HG03066 (cell line): ENCODE data around the gene SLC36A1.

Source experiments
- ATAC-seq: cut with Tn5 transposase; IDR thresholded peaks from one replicate; pipeline ENCODE4 v1.9.1; 2021; ENCODE audit warnings: low read depth; ENCODE audit not compliant: unreplicated experiment

Gene SLC36A1

GRCh38 chr5:151451626-151452520, 4.5 kb downstream of the SLC36A1 start:
- ATAC-seq = no peak

GRCh38 chr5:151454166-151454565, 6.8 kb downstream of the SLC36A1 start:
- ATAC-seq = no peak

- ATAC-seq = no peak
These were observed 7.5 kb downstream of the SLC36A1 start for GRCh38 chr5:151454889-151455288.

- ATAC-seq = no peak
These were observed 9.0 kb downstream of the SLC36A1 start for GRCh38 chr5:151456321-151456940.

- ATAC-seq = no peak
These were observed 10.9 kb downstream of the SLC36A1 start for GRCh38 chr5:151458314-151458713.

GRCh38 chr5:151459680-151460324, 12.4 kb downstream of the SLC36A1 start:
- ATAC-seq = no peak

GRCh38 chr5:151461312-151461711, 13.9 kb downstream of the SLC36A1 start:
- peak; percentile 77 for ATAC-seq

- no peak for ATAC-seq
These were observed 16.0 kb downstream of the SLC36A1 start for GRCh38 chr5:151463137-151464029.

- no peak for ATAC-seq
These were observed 16.7 kb downstream of the SLC36A1 start for GRCh38 chr5:151464101-151464500.

- ATAC-seq = no peak
These were observed 18.1 kb downstream of the SLC36A1 start for GRCh38 chr5:151465476-151465875.

- no peak for ATAC-seq
These were observed 20.2 kb downstream of the SLC36A1 start for GRCh38 chr5:151467576-151467975.

GRCh38 chr5:151469386-151469785, 22.0 kb downstream of the SLC36A1 start:
- ATAC-seq = no peak

- no peak for ATAC-seq
These were observed 22.6 kb downstream of the SLC36A1 start for GRCh38 chr5:151469992-151470391.

GRCh38 chr5:151470439-151470838, 23.0 kb downstream of the SLC36A1 start:
- no peak for ATAC-seq

GRCh38 chr5:151471276-151471675, 23.9 kb downstream of the SLC36A1 start:
- ATAC-seq = no peak

- ATAC-seq = no peak
These were observed 27.4 kb downstream of the SLC36A1 start for GRCh38 chr5:151474799-151475198.

- no peak for ATAC-seq
These were observed 28.0 kb downstream of the SLC36A1 start for GRCh38 chr5:151475388-151475787.

- no peak for ATAC-seq
These were observed 28.6 kb downstream of the SLC36A1 start for GRCh38 chr5:151476016-151476415.

GRCh38 chr5:151477101-151477500, 29.7 kb downstream of the SLC36A1 start:
- no peak for ATAC-seq
